Naive thymus-derived CD4-positive, alpha-beta T cell (primary cell): ENCODE data around the gene FBXO31. TPM values are rescaled to one million over a fixed set of nuclear protein-coding genes. Genes with fewer than 3 reads are reported as not detected.
"Not testable (repeated sequence)": the region's sequence is repeated elsewhere in the genome, so short reads cannot be mapped to it uniquely, and the experiment has no call there.

Source experiments
- ATAC-seq: fragments of 150-1000 bp; cut with Tn5 transposase; 2 replicates; pipeline ENCODE4 v1.10.0; 2021; ENCODE audit warnings: mild to moderate bottlenecking, moderate library complexity
- CTCF ChIA-PET: fragments of 350-600 bp; sonication (Branson Sonifier 250); formaldehyde crosslinking; loops from one replicate; lab custom pipeline; 2021; ENCODE audit warnings: antibody characterized with exemption; lab: Charles Lee
- POLR2A ChIA-PET: fragments of 350-600 bp; sonication (Branson Sonifier 250); formaldehyde crosslinking; loops from one replicate; lab custom pipeline; 2021; ENCODE audit warnings: antibody characterized with exemption, inconsistent platforms; lab: Charles Lee
- DNase-seq, 9 donors: peaks; one replicate each; pipeline versions ENCODE4 v3.0.0 to v3.0.0-alpha.2; 2020 to 2022; ENCODE audit warnings: mixed read lengths in 1 of 9
- H3K27ac ChIP-seq: one replicate; pipeline ENCODE4 v1.7.0; 2013; ENCODE audit warnings: mild to moderate bottlenecking, low read depth, low read length, moderate library complexity
- H3K27me3 ChIP-seq, 2 donors: one replicate each; pipeline ENCODE4 v1.7.0; 2013; ENCODE audit warnings: low read length in 2 of 2, mild to moderate bottlenecking in 2 of 2, moderate library complexity in 2 of 2; ENCODE audit not compliant: control insufficient read depth in 2 of 2, insufficient read depth in 2 of 2
- H3K36me3 ChIP-seq, 3 experiments: 1 replicate in 2 of 3; 2 replicates in 1 of 3; pipeline ENCODE4 v1.7.0; 2013; ENCODE audit warnings: low read length in 3 of 3, mild to moderate bottlenecking in 3 of 3, moderate library complexity in 1 of 3; ENCODE audit not compliant: insufficient read depth in 3 of 3, control insufficient read depth in 2 of 3
- H3K4me1 ChIP-seq, 2 donors: one replicate each; pipeline ENCODE4 v1.7.0; 2013; ENCODE audit warnings: low read length in 2 of 2, mild to moderate bottlenecking in 2 of 2, moderate library complexity in 1 of 2; ENCODE audit not compliant: control insufficient read depth in 2 of 2, insufficient read depth in 2 of 2
- H3K4me3 ChIP-seq: 2 replicates; pipeline ENCODE4 v1.7.0; 2013; ENCODE audit warnings: mild to moderate bottlenecking, low read length
- H3K9me3 ChIP-seq, 3 experiments: 1 replicate in 2 of 3; 2 replicates in 1 of 3; pipeline ENCODE4 v1.7.0; 2013; ENCODE audit warnings: low read length in 3 of 3; ENCODE audit not compliant: control insufficient read depth in 2 of 3
- H3K27ac Mint-ChIP-seq, 9 donors: one replicate each; pipeline ENCODE4 v1.8.0; 2020 to 2022; ENCODE audit warnings: mixed read lengths in 9 of 9, mild to moderate bottlenecking in 8 of 9, moderate library complexity in 5 of 9, inconsistent platforms in 2 of 9
- H3K27me3 Mint-ChIP-seq, 5 donors: one replicate each; pipeline ENCODE4 v1.8.0; 2021 to 2022; ENCODE audit warnings: mixed read lengths in 5 of 5, mild to moderate bottlenecking in 1 of 5
- H3K36me3 Mint-ChIP-seq, 5 donors: one replicate each; pipeline ENCODE4 v1.8.0; 2020 to 2022; ENCODE audit warnings: mixed read lengths in 5 of 5, mild to moderate bottlenecking in 3 of 5, inconsistent platforms in 1 of 5
- H3K4me1 Mint-ChIP-seq, 7 donors: one replicate each; pipeline ENCODE4 v1.8.0; 2020 to 2022; ENCODE audit warnings: mixed read lengths in 7 of 7, mild to moderate bottlenecking in 3 of 7, inconsistent platforms in 1 of 7
- H3K4me3 Mint-ChIP-seq, 10 donors: one replicate each; pipeline ENCODE4 v1.8.0; 2020 to 2022; ENCODE audit warnings: mild to moderate bottlenecking in 10 of 10, mixed read lengths in 10 of 10, moderate library complexity in 6 of 10, inconsistent platforms in 2 of 10
- H3K9me3 Mint-ChIP-seq, 11 donors: one replicate each; pipeline ENCODE4 v1.8.0; 2020 to 2022; ENCODE audit warnings: mixed read lengths in 11 of 11, mild to moderate bottlenecking in 4 of 11, inconsistent platforms in 1 of 11, moderate library complexity in 1 of 11
- intact Hi-C, 2 donors: fragments of 100-400 bp; cut with micrococcal nuclease; formaldehyde crosslinking; loops; one replicate each; pipeline ENCODE4 v1.15.1; 2023
- polyA plus RNA-seq, 2 donors: library from polyadenylated mRNA; unstranded; fragments of 300-500 nt; fragmentation: Illumina TruSeq; gene quantifications; one replicate each; pipeline ENCODE4 v1.2.3, GENCODE V29; 2021
- total RNA-seq, 6 experiments: library from RNA in 5 of 6; stranded (reverse) in 5 of 6; gene quantifications; 1 replicate in 5 of 6; 2 replicates in 1 of 6; pipeline ENCODE4 v1.2.3 and lab custom pipeline; 2021 to 2026

The FBXO31 gene
- total and polyA plus RNA-seq, 7 experiments from 2014 or later: 16.8 to 41.9 (median 30.8) TPM

GRCh38 chr16:87392821-87393679 is 9.5 kb upstream of the FBXO31 start:
- peak overlapping the region; percentile 84 for H3K4me3 ChIP-seq
- ChIA-PET CTCF (interaction anchor here (0.6 to 1.3 kb wide), 2 partner anchors 9 to 374 kb away, joined by 3 to 5 read pairs; partner anchors contain the start of gene FBXO31), POLR2A (interaction anchor here (0.9 to 2.5 kb wide), 3 partner anchors 10 to 558 kb away, joined by 4 to 39 read pairs (median 4); partner anchors contain the start of genes C16orf95 and FBXO31)
- no peaks in the 10 kb centered on the region for H3K9me3 ChIP-seq
- H3K27me3 Mint-ChIP-seq: no peaks in the 10 kb centered on the region
- no peaks in the 10 kb centered on the region for H3K9me3 Mint-ChIP-seq
- H3K4me1 ChIP-seq: peaks cover 21 to 27% of the 10 kb centered on the region in 2 donors
- no peaks in the 10 kb centered on the region for H3K36me3 ChIP-seq
- intact Hi-C loops: loop anchor here (1.0 to 5.0 kb wide), 8 partner anchors 9 to 1836 kb away; partner anchors contain the start of genes ZCCHC14 (in 2 of the 2), BANP (in 1 of the 2), C16orf95 (in 1 of the 2) and FBXO31 (in 1 of the 2)
- H3K4me3 Mint-ChIP-seq: peak overlapping the region; percentile 90 to 96 (median 93)
- H3K27ac Mint-ChIP-seq: peak overlapping the region; percentile 78 to 97 (median 94)
- DNase-seq (peak in 8 of 9 donors; percentile 12 to 51 (median 34)), ATAC-seq (no peak)
- H3K27me3 ChIP-seq: no peaks in the 10 kb centered on the region
- H3K36me3 Mint-ChIP-seq: peaks cover 0 to 4% (median 0%) of the 10 kb centered on the region in 5 donors
- peak overlapping the region; percentile 89 for H3K27ac ChIP-seq
- H3K4me1 Mint-ChIP-seq: peaks cover 25 to 56% (median 49%) of the 10 kb centered on the region in 7 donors

GRCh38 chr16:87391950-87392820 is 8.6 kb upstream of the FBXO31 start, which contains the start of gene MAP1LC3B:
TSS of gene MAP1LC3B (plus strand) at chr16:87392336. CDS start at chr16:87392428, 92 bp downstream.
- H3K27ac ChIP-seq: peak within 1 kb of the TSS; percentile 89
- H3K27me3 ChIP-seq: no peaks in the 10 kb centered on the region
- no peaks in the 10 kb centered on the region for H3K9me3 ChIP-seq
- H3K4me1 ChIP-seq: peaks cover 28 to 35% of the 10 kb centered on the region in 2 donors
- H3K27ac Mint-ChIP-seq: peak within 1 kb of the TSS; percentile 78 to 97 (median 94)
- ChIA-PET POLR2A (interaction anchor here (2.5 kb wide), 1 partner anchor 9 kb away, joined by 39 read pairs; the partner anchor contains the start of gene FBXO31), CTCF (interaction anchor here (1.3 kb wide), 1 partner anchor 8 kb away, joined by 5 read pairs; the partner anchor contains the start of gene FBXO31)
- peak within 1 kb of the TSS; percentile 90 to 96 (median 93) for H3K4me3 Mint-ChIP-seq
- ATAC-seq (peak; percentile 78), DNase-seq (peak; percentile 95 to 100 (median 100))
- peaks cover 30 to 59% (median 57%) of the 10 kb centered on the region in 7 donors for H3K4me1 Mint-ChIP-seq
- no peaks in the 10 kb centered on the region for H3K9me3 Mint-ChIP-seq
- H3K4me3 ChIP-seq: peak within 1 kb of the TSS; percentile 84
- H3K36me3 Mint-ChIP-seq: peaks cover 0 to 4% (median 0%) of the 10 kb centered on the region in 5 donors
- no peaks in the 10 kb centered on the region for H3K27me3 Mint-ChIP-seq
- intact Hi-C loops: loop anchor here (1.0 to 5.0 kb wide), 8 partner anchors 8 to 1835 kb away; partner anchors contain the start of genes ZCCHC14 (in 2 of the 2), BANP (in 1 of the 2), C16orf95 (in 1 of the 2) and FBXO31 (in 1 of the 2)
- no peaks in the 10 kb centered on the region for H3K36me3 ChIP-seq

- Mint-ChIP-seq H3K27ac (peak overlapping the region; percentile 36 to 97 (median 91)), H3K9me3 (peaks cover 0 to 4% (median 0%) of the 10 kb centered on the region in 11 donors), H3K27me3 (no peaks in the 10 kb centered on the region), H3K4me3 (peak overlapping the region; percentile 76 to 91 (median 82)), H3K36me3 (peaks cover 0 to 5% (median 0%) of the 10 kb centered on the region in 5 donors), H3K4me1 (peaks cover 34 to 59% (median 56%) of the 10 kb centered on the region in 7 donors)
- peak overlapping the region; percentile 89 for H3K27ac ChIP-seq
- H3K27me3 ChIP-seq: no peaks in the 10 kb centered on the region
- ATAC-seq (no peak), DNase-seq (peak in 1 of 9 donors; percentile 8)
- H3K4me3 ChIP-seq: peak overlapping the region; percentile 55
- intact Hi-C loops: loop anchor here in 1 of 2 donors (5.0 kb wide), 1 partner anchor 1834 kb away; no protein-coding TSS in a partner anchor
- peaks cover 32 to 37% of the 10 kb centered on the region in 2 donors for H3K4me1 ChIP-seq
- ChIA-PET CTCF (no interaction called here), POLR2A (no interaction called here)
- no peaks in the 10 kb centered on the region for H3K9me3 ChIP-seq
- H3K36me3 ChIP-seq: no peaks in the 10 kb centered on the region
Observed at GRCh38 chr16:87391324-87391949, 7.9 kb upstream of the FBXO31 start.

- intact Hi-C loops: loop anchor here in 1 of 2 donors (5.0 kb wide), 1 partner anchor 1833 kb away; no protein-coding TSS in a partner anchor
- H3K9me3 ChIP-seq: no peaks in the 10 kb centered on the region
- H3K4me3 ChIP-seq: peak overlapping the region; percentile 55
- H3K27me3 ChIP-seq: no peaks in the 10 kb centered on the region
- Mint-ChIP-seq H3K27ac (peak overlapping the region; percentile 36 to 97 (median 91)), H3K27me3 (no peaks in the 10 kb centered on the region), H3K4me1 (peaks cover 37 to 62% (median 59%) of the 10 kb centered on the region in 7 donors), H3K9me3 (peaks cover 0 to 4% (median 0%) of the 10 kb centered on the region in 11 donors), H3K4me3 (peak overlapping the region; percentile 76 to 91 (median 82)), H3K36me3 (peaks cover 0 to 5% (median 0%) of the 10 kb centered on the region in 5 donors)
- H3K27ac ChIP-seq: peak overlapping the region; percentile 89
- CTCF ChIA-PET: no interaction called here
- POLR2A ChIA-PET: no interaction called here
- ATAC-seq (no peak), DNase-seq (no peak)
- no peaks in the 10 kb centered on the region for H3K36me3 ChIP-seq
- peaks cover 32 to 37% of the 10 kb centered on the region in 2 donors for H3K4me1 ChIP-seq
Observed at GRCh38 chr16:87390641-87391323, 7.2 kb upstream of the FBXO31 start.

GRCh38 chr16:87389914-87390313 is 6.3 kb upstream of the FBXO31 start:
- intact Hi-C loops: loop anchor here (2.0 to 10.0 kb wide), 5 partner anchors 475 to 1833 kb away; partner anchors contain the start of genes FOXC2 (in 1 of the 2), MTHFSD (in 1 of the 2), SLC7A5 (in 1 of the 2) and ZFPM1 (in 1 of the 2)
- peak overlapping the region; percentile 38 for H3K27ac ChIP-seq
- POLR2A ChIA-PET, CTCF ChIA-PET, H3K36me3 ChIP-seq, DNase-seq, H3K9me3 ChIP-seq, H3K27me3 Mint-ChIP-seq, H3K27me3 ChIP-seq, H3K9me3 Mint-ChIP-seq, ATAC-seq, H3K4me3 ChIP-seq, H3K36me3 Mint-ChIP-seq: not testable (repeated sequence)
- Mint-ChIP-seq H3K27ac (peak overlapping the region in 6 of 9 donors; percentile 48 to 99 (median 74)), H3K4me3 (peak overlapping the region in 2 of 10 donors; percentile 14 to 21), H3K4me1 (peaks cover 30 to 64% (median 57%) of the 10 kb centered on the region in 7 donors)
- peaks cover 32 to 37% of the 10 kb centered on the region in 2 donors for H3K4me1 ChIP-seq
